Skeletal muscle tissue (tissue), 2 donors: ENCODE measurements around the gene NF1. TPM values are rescaled to one million over a fixed set of nuclear protein-coding genes. Genes with fewer than 3 reads are reported as not detected.

ENCODE experiments used
- small RNA-seq: library from RNA; depleted of rRNA; stranded (forward); fragments of <200 nt; gene quantifications from one replicate; pipeline ENCODE3, GENCODE V24; 2014
- total RNA-seq: library from RNA; depleted of rRNA; stranded (reverse); fragments of >200 nt; gene quantifications from one replicate; pipeline ENCODE4 v1.2.3, GENCODE V29; 2014

The NF1 gene
- total RNA-seq, 1 donor from 2014 or later: 76.2 TPM

Small RNA genes lying within 50 kb of the gene (small RNA-seq; reads per million reads assigned to genes)
- gene MIR4733: 0.12 reads per million

Other genes with a start within 250 kb of the NF1 start
- gene TEFM, start 188.7 kb upstream of the NF1 start, total RNA-seq: 8.9 TPM
- 9.4 TPM for gene ADAP2, start 173.0 kb upstream of the NF1 start, total RNA-seq
- 5.2 TPM for gene RNF135, start 123.9 kb upstream of the NF1 start, total RNA-seq
- gene OMG, start 202.3 kb downstream of the NF1 start, total RNA-seq: not detected
- gene EVI2B, start 219.1 kb downstream of the NF1 start, total RNA-seq: 0.52 TPM
- gene EVI2A, start 226.6 kb downstream of the NF1 start, total RNA-seq: 1.0 TPM